HEK293 (cell line): Measurements from ENCODE around the gene MLF2.
A peak's percentile ranks its signal among the peaks of the same experiment; 100 is the strongest.

Experiments
- CTCF ChIA-PET: fragments of 350-600 bp; formaldehyde crosslinking; extraction: SDS; loops from one replicate; lab custom pipeline; 2021; ENCODE audit warnings: antibody characterized with exemption; lab: Yijun Ruan, JAX
- POLR2A ChIA-PET: fragments of 300-600 bp; formaldehyde crosslinking; extraction: SDS; loops from one replicate; lab custom pipeline; 2020; ENCODE audit warnings: antibody characterized with exemption, inconsistent platforms; lab: Yijun Ruan, JAX
- H3K27ac ChIP-seq: fragments of 200-500 bp; sonication (Bioruptor generic); 2 replicates; pipeline ENCODE4 v1.5.1; 2014; ENCODE audit warnings: low read depth, low read length, control low read depth, inconsistent platforms; ENCODE audit errors: extremely low read depth
- H3K36me3 ChIP-seq, 2 experiments: fragments of 200-500 bp in 1 of 2; sonication (Bioruptor generic) in 1 of 2; 1 replicate in 1 of 2; 2 replicates in 1 of 2; pipeline ENCODE4 v1.5.1; 2014 to 2017; ENCODE audit warnings: inconsistent platforms in 2 of 2, low read length in 2 of 2; ENCODE audit not compliant: control insufficient read depth in 2 of 2, insufficient read depth in 1 of 2
- H3K4me1 ChIP-seq: fragments of 200-500 bp; sonication (Bioruptor generic); 2 replicates; pipeline ENCODE4 v1.5.1; 2014; ENCODE audit warnings: mild to moderate bottlenecking, low read length, inconsistent platforms; ENCODE audit not compliant: control insufficient read depth, insufficient read depth
- H3K4me3 ChIP-seq: 2 replicates; pipeline ENCODE4 v1.5.1; 2011; ENCODE audit warnings: low read depth, mild to moderate bottlenecking, control low read depth, low read length, moderate library complexity
- H3K9me3 ChIP-seq: fragments of 200-500 bp; sonication (Bioruptor generic); 2 replicates; pipeline ENCODE4 v1.5.1; 2014; ENCODE audit warnings: low read depth, low read length, inconsistent platforms; ENCODE audit not compliant: control insufficient read depth, insufficient read depth
- GLIS1 ChIP-seq: fragments of 450-650 bp; formaldehyde crosslinking; IDR thresholded peaks from 2 replicates; pipeline ENCODE4 v1.5.1; 2016; ENCODE audit warnings: missing biosample characterization, missing genetic modification characterization
- GLIS2 ChIP-seq: fragments of 450-650 bp; formaldehyde crosslinking; IDR thresholded peaks from 2 replicates; pipeline ENCODE4 v1.5.1; 2016; ENCODE audit warnings: missing biosample characterization, missing genetic modification characterization
- HOXA7 ChIP-seq: sonication (generic); formaldehyde crosslinking; IDR thresholded peaks from 2 replicates; pipeline ENCODE4 v1.8.1; 2022; ENCODE audit warnings: missing genetic modification reagents, borderline replicate concordance
- SP3 ChIP-seq: fragments of 450-650 bp; formaldehyde crosslinking; IDR thresholded peaks from 2 replicates; pipeline ENCODE4 v1.5.1; 2016; ENCODE audit warnings: missing biosample characterization, missing genetic modification characterization
- ZNF157 ChIP-seq: fragments of 450-650 bp; formaldehyde crosslinking; IDR thresholded peaks from 2 replicates; pipeline ENCODE4 v1.5.1; 2016; ENCODE audit warnings: missing biosample characterization, missing genetic modification characterization
- ZNF239 ChIP-seq: fragments of 450-650 bp; formaldehyde crosslinking; IDR thresholded peaks from 2 replicates; pipeline ENCODE4 v1.5.1; 2016; ENCODE audit warnings: missing biosample characterization, missing genetic modification characterization
- ZNF600 ChIP-seq: fragments of 450-650 bp; formaldehyde crosslinking; IDR thresholded peaks from 2 replicates; pipeline ENCODE4 v1.5.1; 2016; ENCODE audit warnings: missing biosample characterization, missing genetic modification characterization
- ZNF610 ChIP-seq: fragments of 450-650 bp; formaldehyde crosslinking; IDR thresholded peaks from 2 replicates; pipeline ENCODE4 v1.5.1; 2016; ENCODE audit warnings: missing biosample characterization, missing genetic modification characterization, borderline replicate concordance
- TF ChIP-seq, protein P1 (sequence below): fragments of 450-650 bp; formaldehyde crosslinking; IDR thresholded peaks from 2 replicates; pipeline ENCODE4 v1.5.1; 2017; ENCODE audit warnings: missing biosample characterization, missing genetic modification characterization
- TF ChIP-seq, protein P2 (sequence below): sonication (generic); formaldehyde crosslinking; IDR thresholded peaks from 2 replicates; pipeline ENCODE4 v1.8.1; 2022; ENCODE audit warnings: mild to moderate bottlenecking, moderate library complexity, missing genetic modification reagents
- TF ChIP-seq, protein P3 (sequence below): fragments of 450-650 bp; formaldehyde crosslinking; IDR thresholded peaks from 2 replicates; pipeline ENCODE4 v1.5.1; 2016; ENCODE audit warnings: missing biosample characterization, missing genetic modification characterization
- TF ChIP-seq, protein P4 (sequence below): fragments of 450-650 bp; formaldehyde crosslinking; IDR thresholded peaks from 2 replicates; pipeline ENCODE4 v1.5.1; 2016; ENCODE audit warnings: missing biosample characterization, missing genetic modification characterization
- TF ChIP-seq, protein P5 (sequence below): fragments of 450-650 bp; formaldehyde crosslinking; IDR thresholded peaks from 2 replicates; pipeline ENCODE4 v1.5.0; 2017; ENCODE audit warnings: missing biosample characterization, missing genetic modification characterization, borderline replicate concordance

Gene MLF2

DNA sequence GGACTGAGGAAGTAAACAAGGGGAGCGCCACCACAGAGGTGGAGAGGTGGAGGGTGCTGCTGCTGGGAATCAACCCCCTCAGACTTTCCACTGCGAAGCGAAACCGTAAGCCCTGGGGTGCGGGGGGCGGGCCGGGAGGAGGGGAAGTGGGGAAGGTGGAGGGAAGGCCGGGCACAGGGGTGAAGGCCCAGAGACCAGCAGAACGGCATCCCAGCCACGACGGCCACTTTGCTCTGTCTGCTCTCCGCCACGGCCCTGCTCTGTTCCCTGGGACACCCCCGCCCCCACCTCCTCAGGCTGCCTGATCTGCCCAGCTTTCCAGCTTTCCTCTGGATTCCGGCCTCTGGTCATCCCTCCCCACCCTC is 19.4 kb upstream of the MLF2 start, which contains the start of gene LAG3:
Gene LAG3, plus strand, starts transcription at position 190 of the 365 bp plus-strand sequence. CDS start 333 bp downstream, outside the sequence.
- POLR2A ChIA-PET = interaction anchor here (1.9 to 4.7 kb wide), 2 partner anchors 19 to 80 kb away, joined by 6 to 42 read pairs; partner anchors contain the start of genes CDCA3, MLF2 and USP5
- no peak within 1 kb of the TSS for H3K4me3 ChIP-seq
- TF ChIP-seq SP3 (tag by site-specific recombination) = no peak
- TF ChIP-seq, protein P1, sequence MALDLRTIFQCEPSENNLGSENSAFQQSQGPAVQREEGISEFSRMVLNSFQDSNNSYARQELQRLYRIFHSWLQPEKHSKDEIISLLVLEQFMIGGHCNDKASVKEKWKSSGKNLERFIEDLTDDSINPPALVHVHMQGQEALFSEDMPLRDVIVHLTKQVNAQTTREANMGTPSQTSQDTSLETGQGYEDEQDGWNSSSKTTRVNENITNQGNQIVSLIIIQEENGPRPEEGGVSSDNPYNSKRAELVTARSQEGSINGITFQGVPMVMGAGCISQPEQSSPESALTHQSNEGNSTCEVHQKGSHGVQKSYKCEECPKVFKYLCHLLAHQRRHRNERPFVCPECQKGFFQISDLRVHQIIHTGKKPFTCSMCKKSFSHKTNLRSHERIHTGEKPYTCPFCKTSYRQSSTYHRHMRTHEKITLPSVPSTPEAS (tag by site-specific recombination) = no peak
- TF ChIP-seq ZNF610 = no peak
- TF ChIP-seq GLIS1 (tag by site-specific recombination) = peak; percentile 20; the same call in 1 of the 2 replicates
- TF ChIP-seq, protein P2, sequence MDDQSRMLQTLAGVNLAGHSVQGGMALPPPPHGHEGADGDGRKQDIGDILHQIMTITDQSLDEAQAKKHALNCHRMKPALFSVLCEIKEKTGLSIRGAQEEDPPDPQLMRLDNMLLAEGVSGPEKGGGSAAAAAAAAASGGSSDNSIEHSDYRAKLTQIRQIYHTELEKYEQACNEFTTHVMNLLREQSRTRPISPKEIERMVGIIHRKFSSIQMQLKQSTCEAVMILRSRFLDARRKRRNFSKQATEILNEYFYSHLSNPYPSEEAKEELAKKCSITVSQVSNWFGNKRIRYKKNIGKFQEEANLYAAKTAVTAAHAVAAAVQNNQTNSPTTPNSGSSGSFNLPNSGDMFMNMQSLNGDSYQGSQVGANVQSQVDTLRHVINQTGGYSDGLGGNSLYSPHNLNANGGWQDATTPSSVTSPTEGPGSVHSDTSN (CRISPR knock-in tag) = no peak
- TF ChIP-seq, protein P3, sequence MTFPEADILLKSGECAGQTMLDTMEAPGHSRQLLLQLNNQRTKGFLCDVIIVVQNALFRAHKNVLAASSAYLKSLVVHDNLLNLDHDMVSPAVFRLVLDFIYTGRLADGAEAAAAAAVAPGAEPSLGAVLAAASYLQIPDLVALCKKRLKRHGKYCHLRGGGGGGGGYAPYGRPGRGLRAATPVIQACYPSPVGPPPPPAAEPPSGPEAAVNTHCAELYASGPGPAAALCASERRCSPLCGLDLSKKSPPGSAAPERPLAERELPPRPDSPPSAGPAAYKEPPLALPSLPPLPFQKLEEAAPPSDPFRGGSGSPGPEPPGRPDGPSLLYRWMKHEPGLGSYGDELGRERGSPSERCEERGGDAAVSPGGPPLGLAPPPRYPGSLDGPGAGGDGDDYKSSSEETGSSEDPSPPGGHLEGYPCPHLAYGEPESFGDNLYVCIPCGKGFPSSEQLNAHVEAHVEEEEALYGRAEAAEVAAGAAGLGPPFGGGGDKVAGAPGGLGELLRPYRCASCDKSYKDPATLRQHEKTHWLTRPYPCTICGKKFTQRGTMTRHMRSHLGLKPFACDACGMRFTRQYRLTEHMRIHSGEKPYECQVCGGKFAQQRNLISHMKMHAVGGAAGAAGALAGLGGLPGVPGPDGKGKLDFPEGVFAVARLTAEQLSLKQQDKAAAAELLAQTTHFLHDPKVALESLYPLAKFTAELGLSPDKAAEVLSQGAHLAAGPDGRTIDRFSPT (tag by site-specific recombination) = no peak
- TF ChIP-seq, protein P4, sequence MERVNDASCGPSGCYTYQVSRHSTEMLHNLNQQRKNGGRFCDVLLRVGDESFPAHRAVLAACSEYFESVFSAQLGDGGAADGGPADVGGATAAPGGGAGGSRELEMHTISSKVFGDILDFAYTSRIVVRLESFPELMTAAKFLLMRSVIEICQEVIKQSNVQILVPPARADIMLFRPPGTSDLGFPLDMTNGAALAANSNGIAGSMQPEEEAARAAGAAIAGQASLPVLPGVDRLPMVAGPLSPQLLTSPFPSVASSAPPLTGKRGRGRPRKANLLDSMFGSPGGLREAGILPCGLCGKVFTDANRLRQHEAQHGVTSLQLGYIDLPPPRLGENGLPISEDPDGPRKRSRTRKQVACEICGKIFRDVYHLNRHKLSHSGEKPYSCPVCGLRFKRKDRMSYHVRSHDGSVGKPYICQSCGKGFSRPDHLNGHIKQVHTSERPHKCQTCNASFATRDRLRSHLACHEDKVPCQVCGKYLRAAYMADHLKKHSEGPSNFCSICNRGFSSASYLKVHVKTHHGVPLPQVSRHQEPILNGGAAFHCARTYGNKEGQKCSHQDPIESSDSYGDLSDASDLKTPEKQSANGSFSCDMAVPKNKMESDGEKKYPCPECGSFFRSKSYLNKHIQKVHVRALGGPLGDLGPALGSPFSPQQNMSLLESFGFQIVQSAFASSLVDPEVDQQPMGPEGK (tag by site-specific recombination) = 0 out of 2 replicates have a peak, but pooled peaks have one; percentile 47
- TF ChIP-seq ZNF157 (tag by site-specific recombination) = no peak
- TF ChIP-seq ZNF600 (tag by site-specific recombination) = peak; percentile 24; the same call in 1 of the 2 replicates
- TF ChIP-seq, protein P5, sequence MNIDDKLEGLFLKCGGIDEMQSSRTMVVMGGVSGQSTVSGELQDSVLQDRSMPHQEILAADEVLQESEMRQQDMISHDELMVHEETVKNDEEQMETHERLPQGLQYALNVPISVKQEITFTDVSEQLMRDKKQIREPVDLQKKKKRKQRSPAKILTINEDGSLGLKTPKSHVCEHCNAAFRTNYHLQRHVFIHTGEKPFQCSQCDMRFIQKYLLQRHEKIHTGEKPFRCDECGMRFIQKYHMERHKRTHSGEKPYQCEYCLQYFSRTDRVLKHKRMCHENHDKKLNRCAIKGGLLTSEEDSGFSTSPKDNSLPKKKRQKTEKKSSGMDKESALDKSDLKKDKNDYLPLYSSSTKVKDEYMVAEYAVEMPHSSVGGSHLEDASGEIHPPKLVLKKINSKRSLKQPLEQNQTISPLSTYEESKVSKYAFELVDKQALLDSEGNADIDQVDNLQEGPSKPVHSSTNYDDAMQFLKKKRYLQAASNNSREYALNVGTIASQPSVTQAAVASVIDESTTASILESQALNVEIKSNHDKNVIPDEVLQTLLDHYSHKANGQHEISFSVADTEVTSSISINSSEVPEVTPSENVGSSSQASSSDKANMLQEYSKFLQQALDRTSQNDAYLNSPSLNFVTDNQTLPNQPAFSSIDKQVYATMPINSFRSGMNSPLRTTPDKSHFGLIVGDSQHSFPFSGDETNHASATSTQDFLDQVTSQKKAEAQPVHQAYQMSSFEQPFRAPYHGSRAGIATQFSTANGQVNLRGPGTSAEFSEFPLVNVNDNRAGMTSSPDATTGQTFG = no peak
- no peak for TF ChIP-seq ZNF239 (tag by site-specific recombination)
- TF ChIP-seq GLIS2 (tag by site-specific recombination) = peak; percentile 15; the same call in 1 of the 2 replicates
- TF ChIP-seq HOXA7 (CRISPR knock-in tag) = no peak
- TF ChIP-seq, all 188 proteins: peak for 4

More for the DNA sequence above, 19.4 kb upstream of the MLF2 start, which contains the start of gene LAG3:
- Histone ChIP-seq H3K9me3 (no peaks in the 10 kb centered on the region), H3K36me3 (peaks cover 11 to 26% of the 10 kb centered on the region in 2 experiments; a peak in 2 of 3 replicates), H3K27ac (no peak within 1 kb of the TSS), H3K4me1 (peaks cover 13% of the 10 kb centered on the region)
- CTCF ChIA-PET = interaction anchor here (0.7 to 7.8 kb wide), 5 partner anchors 18 to 109 kb away, joined by 3 to 140 read pairs (median 4); partner anchors contain the start of gene MLF2
